Stimulated activated CD8-positive, alpha-beta memory T cell treated with anti-CD3 and anti-CD28 coated beads, Interleukin-12 subunit alpha, Interleukin-12 subunit beta, amount 100 ng/mL, for 24 hours (primary cell): ENCODE measurements around the gene ATXN1.
"Not testable (repeated sequence)": the region's sequence is repeated elsewhere in the genome, so short reads cannot be mapped to it uniquely, and the experiment has no call there.

Experiments
- DNase-seq: peaks from one replicate; pipeline ENCODE4 v3.0.0-alpha.2; 2020; ENCODE audit errors: extremely low read depth

ATXN1 gene

DNA sequence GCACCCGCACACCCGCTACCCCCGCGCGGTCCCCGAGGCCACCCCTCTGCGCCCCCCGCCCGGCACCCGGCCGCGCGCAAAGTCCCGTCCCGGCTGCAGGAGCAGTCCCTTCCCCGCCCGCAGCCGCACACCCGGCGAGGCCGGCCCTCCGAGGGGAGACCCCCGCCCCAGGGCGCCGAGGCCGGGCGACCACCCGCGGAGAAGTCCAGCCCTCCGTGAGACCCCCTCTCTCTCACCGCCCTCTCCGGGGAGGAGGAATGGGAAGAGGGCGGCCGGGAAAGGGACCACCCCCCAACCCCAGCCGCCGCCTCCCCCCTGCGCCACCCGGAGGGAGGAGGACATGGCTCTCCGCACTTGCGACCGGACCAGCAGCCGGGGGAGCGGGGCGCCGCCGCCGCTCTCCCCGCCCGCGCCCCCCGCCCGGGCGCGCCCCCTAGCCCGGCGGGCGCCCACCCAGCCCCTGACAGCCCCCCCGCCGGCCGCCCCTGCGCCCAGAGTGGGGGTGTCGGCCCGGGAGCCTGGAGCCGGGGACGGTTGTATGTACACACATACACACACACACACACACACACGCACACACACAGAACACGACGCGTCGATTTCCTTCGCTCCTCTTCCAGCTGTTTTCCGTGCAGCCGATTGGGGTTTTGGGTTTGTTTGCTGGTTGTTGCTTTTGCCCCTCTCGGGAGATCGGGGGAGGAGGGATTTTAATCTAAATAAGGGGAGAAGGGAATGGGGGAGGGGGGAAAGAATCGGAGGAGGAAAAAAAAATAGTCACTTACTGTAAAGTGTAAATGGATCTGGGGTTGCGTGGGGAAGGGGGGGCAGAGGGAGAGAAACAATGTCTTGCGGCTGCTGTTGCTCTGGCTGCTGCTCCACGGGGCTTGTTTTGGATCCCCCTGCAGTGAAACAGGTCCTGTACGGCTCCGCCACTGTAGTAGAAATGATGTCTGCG, at the start of gene ATXN1:
TSS of gene ATXN1 (minus strand) at position 945 of the 955 bp plus-strand sequence.
- DNase-seq, result no peak

- no peak for DNase-seq
Observed at GRCh38 chr6:16810411-16810810, 49.2 kb upstream of the ATXN1 start.

DNA sequence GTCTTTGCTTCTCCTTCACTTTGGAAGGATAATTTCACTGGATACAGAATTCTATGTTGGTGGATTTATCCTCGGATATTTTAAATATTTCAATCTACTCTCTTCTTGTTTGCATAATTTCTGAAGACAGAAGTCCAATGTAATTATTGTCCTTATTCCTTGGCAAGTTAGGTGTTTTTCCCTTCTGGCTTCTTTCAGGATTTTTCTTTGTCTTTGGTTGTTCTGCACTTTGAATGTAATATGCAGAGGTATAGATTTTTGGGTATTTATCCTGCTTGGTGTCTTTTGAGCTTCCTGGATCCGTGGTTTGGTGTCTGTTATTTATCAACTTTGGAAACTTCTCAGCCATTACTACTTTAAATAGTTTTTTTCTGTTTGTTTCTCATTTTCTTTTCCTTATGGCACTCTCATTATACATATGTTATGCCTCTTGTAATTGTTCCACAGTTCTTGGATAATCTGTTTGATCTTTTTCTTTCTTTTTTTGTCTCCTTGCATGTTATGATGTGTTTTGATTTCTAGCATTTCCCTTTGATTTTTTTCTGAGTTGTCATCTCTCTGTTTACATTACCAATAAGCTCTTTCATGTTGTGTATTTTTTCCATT, 48.6 kb upstream of the ATXN1 start:
- DNase-seq, result no peak

GRCh38 chr6:16807956-16808355, 46.7 kb upstream of the ATXN1 start:
- no peak for DNase-seq

DNA sequence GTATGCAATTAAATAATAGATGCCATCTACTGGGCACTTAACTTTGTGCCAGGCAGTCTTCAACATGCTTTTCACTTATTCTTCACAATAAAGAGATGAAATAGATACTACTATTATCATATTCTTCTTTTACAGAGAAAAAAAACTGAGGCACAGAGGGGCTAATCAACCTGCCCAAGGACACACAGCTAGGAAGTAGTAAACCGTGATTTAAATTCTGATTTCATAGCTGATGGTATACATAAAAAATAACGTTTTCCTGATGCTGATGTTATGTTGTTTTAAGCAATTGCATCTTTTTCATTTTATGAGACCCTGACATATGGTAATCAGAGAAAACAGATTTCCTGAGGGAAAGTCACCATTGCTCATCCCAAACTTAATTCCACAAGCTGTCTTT, 45.1 kb upstream of the ATXN1 start:
- no peak for DNase-seq

DNA sequence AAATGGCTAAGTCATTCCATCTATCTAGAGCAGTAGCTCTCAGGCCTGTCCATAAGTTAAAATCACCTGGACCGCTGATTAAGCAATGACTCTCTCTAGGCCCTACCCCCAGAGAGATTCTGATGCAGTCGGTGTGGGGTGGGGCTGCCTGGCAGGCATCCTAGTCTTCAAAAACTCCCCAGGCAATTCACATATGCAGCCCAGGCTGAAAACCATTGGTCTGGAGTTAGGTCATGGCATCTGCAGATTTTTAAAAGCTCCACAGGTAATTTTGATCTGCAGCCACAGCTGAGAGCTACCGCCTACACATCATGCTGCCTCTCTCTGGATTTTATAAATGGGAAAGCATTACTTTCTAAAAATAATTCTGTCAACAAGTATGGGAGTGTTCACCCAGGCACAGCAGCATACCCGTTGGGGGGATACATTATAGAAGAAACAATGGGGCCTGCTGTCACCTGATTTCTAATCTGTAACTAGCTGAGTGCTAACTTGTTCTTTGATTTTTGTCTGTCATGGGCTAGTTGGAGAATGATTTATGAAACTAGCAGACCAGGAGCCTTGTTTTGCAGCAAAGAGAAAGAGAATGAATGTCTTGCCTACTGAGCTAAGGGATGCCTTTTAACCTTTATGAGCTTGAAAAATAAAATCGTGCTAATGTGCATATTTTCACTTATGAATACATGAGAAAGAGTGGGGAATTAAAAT, 44.1 kb upstream of the ATXN1 start:
- no peak for DNase-seq

- no peak for DNase-seq
Observed at GRCh38 chr6:16804546-16805242, 43.4 kb upstream of the ATXN1 start.

DNA sequence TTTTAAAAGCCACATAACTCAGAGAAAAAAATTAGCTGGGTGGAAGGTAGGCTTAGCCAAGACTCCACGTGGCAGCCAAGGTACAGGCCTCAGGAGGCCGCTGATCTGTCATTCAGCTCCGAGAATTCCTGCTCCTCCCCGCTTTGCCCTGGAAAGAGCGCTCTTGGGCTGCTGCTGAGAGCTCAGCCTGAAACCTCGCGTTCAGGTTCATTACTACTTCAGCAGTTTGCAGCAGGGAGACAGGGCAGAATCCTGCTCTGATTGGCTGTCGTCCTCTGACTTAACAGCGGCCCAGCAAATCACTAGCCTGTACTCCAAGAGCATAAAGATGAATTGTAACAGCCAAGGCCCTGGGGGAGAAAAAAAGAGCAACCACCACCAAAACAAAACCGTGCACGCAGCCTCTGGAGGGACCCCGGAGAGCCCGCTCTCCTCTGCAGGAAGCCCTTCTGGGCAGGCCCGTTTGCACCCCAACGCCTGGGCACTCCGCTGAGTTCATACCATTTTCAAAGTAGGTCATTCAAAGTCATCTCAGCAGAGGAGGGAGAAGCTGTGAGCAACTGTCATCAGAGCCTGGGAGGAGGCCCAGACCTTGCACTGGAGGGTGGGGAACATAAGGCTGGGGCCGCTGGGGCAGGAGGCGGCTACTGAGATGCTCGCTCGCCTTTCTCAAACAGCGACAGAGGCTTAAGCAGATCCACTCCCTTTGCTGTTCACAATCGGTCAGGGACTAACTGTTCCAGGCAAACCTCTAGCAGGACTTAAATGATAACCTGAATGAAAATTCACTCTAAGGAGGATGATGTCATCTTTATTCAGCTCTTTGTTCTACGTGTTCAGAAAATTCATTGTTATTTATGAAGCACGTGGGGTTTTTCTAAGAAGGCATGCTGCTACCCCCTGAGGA, 42.3 kb upstream of the ATXN1 start:
- DNase-seq, result no peak

GRCh38 chr6:16802071-16802470, 40.8 kb upstream of the ATXN1 start:
- no peak for DNase-seq

DNA sequence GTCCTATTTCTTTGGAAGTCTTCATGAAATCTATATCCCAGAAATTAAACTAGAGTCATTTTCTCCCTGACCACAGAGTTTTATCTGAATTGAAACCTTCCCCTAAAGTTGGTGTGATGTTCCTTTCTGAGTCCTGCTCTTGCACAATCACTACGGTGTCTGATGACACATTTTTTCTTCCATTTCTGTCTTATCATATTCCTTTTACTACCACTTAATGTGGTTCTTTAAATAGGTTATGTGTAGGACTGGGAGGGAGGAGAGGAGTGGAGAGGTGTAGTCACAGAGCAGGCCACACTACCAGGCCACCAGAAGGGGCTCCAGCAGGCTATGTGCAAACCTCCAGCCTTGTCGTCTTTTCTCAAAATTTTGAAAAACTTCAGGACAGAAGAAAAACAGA, 39.7 kb upstream of the ATXN1 start:
- DNase-seq, result no peak

DNA sequence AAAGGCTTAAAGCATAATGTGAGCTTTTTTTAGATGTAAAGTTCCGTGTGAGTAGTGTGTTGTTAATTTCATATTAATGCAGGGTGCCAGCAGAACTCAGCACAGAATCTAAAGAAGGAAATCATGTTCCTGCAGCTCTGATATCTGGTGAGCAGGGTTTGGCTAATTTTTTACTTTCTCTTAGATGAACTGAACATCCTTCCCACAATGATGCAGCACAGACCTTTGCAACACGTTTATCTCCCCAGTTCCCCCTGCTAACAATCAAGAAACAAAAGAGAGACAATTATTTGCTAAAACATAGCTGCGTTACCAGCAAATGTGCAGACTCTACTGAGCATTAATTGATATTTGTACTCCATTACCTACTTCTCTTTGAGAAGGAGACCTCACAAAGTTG, 39.1 kb upstream of the ATXN1 start:
- no peak for DNase-seq

GRCh38 chr6:16799279-16800193, 38.3 kb upstream of the ATXN1 start:
- DNase-seq, result no peak

DNA sequence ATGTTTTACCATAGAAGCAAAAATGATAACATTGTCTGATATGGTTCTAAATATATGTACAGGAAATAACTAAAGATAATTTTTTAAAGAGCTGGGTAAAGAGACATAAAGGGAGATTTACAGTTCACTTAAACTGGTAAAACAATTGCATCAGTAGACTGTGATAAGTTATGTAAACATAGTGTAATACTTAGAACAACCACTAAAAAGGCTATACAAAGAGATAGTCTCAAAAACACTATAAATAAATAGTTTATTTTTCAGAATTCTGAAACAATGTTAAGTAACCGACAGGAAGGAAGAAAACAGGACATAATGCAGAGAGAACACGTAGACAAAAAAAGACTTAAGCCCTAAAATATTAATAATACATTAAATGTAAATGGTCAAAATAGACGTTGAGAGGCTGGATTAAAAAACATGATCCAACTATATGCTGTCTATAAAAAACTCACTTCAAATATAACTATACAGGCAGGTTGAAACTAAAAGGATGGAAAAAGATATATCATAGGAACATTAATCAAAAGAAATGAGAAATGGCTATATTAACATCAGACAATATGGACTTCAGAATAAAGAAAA, 32.7 kb upstream of the ATXN1 start:
- DNase-seq, result no peak

- no peak for DNase-seq
Observed at GRCh38 chr6:16789329-16790038, 28.2 kb upstream of the ATXN1 start.

GRCh38 chr6:16787128-16787682, 25.9 kb upstream of the ATXN1 start:
- DNase-seq, result no peak

GRCh38 chr6:16785496-16785895, 24.2 kb upstream of the ATXN1 start:
- no peak for DNase-seq

DNA sequence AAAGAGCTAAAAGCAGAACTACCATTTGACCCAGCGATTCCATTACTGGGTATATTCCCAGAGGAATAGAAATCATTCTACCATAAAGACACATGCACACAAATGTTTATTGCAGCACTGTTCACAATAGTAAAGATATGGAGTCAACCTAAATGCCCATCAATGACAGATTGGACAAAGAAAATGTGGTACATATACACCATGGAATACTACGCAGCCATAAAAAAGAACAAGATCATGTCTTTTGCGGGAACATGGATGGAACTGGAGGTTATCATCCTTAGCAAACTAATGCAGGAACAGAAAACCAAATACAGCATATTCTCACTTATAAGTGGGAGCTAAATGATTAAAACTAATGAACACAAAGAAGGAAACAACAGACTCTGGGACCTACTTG, 23.7 kb upstream of the ATXN1 start:
- DNase-seq, result not testable (repeated sequence)

- no peak for DNase-seq
Observed at GRCh38 chr6:16783952-16784565, 22.8 kb upstream of the ATXN1 start.
